ENCODE measurements around the gene PDE4D.
A peak's percentile ranks its signal among the peaks of the same experiment; 100 is the strongest.

The PDE4D gene

GRCh38 chr5:59257488-59258400 is 635.8 kb downstream of the PDE4D start:
- Mint-ChIP-seq H3K36me3 (no peaks in the 10 kb centered on the region), H3K9me3 (no peaks in the 10 kb centered on the region), H3K4me1 (no peaks in the 10 kb centered on the region), H3K27me3 (peaks cover 12% of the 10 kb centered on the region), H3K4me3 (no peak overlapping the region), H3K27ac (no peak overlapping the region)

GRCh38 chr5:59256331-59256730 is 637.2 kb downstream of the PDE4D start:
- Mint-ChIP-seq H3K9me3 (no peaks in the 10 kb centered on the region), H3K27ac (no peak overlapping the region), H3K4me1 (no peaks in the 10 kb centered on the region), H3K4me3 (no peak overlapping the region), H3K36me3 (no peaks in the 10 kb centered on the region), H3K27me3 (peaks cover 15% of the 10 kb centered on the region)

GRCh38 chr5:59254055-59254687 is 639.4 kb downstream of the PDE4D start:
- Mint-ChIP-seq H3K27me3 (peaks cover 17% of the 10 kb centered on the region), H3K36me3 (no peaks in the 10 kb centered on the region), H3K4me3 (no peak overlapping the region), H3K27ac (no peak overlapping the region), H3K9me3 (no peaks in the 10 kb centered on the region), H3K4me1 (no peaks in the 10 kb centered on the region)

- no peaks in the 10 kb centered on the region for H3K36me3 Mint-ChIP-seq
- no peaks in the 10 kb centered on the region for H3K4me1 Mint-ChIP-seq
- H3K9me3 Mint-ChIP-seq = no peaks in the 10 kb centered on the region
- H3K4me3 Mint-ChIP-seq = no peak overlapping the region
- H3K27ac Mint-ChIP-seq = no peak overlapping the region
- H3K27me3 Mint-ChIP-seq = peaks cover 18% of the 10 kb centered on the region
Measured at GRCh38 chr5:59253625-59254024, 639.9 kb downstream of the PDE4D start.

GRCh38 chr5:59251627-59252026 is 641.9 kb downstream of the PDE4D start:
- Mint-ChIP-seq H3K27ac (no peak overlapping the region), H3K27me3 (peaks cover 24% of the 10 kb centered on the region), H3K4me3 (no peak overlapping the region), H3K4me1 (no peaks in the 10 kb centered on the region), H3K36me3 (no peaks in the 10 kb centered on the region), H3K9me3 (no peaks in the 10 kb centered on the region)

GRCh38 chr5:59249726-59250125 is 643.8 kb downstream of the PDE4D start:
- H3K9me3 Mint-ChIP-seq = no peaks in the 10 kb centered on the region
- no peak overlapping the region for H3K27ac Mint-ChIP-seq
- H3K4me1 Mint-ChIP-seq = no peaks in the 10 kb centered on the region
- peaks cover 24% of the 10 kb centered on the region for H3K27me3 Mint-ChIP-seq
- no peaks in the 10 kb centered on the region for H3K36me3 Mint-ChIP-seq
- no peak overlapping the region for H3K4me3 Mint-ChIP-seq

- Mint-ChIP-seq H3K36me3 (no peaks in the 10 kb centered on the region), H3K4me3 (no peak overlapping the region), H3K4me1 (no peaks in the 10 kb centered on the region), H3K27me3 (peaks cover 23% of the 10 kb centered on the region), H3K9me3 (no peaks in the 10 kb centered on the region), H3K27ac (no peak overlapping the region)
Measured at GRCh38 chr5:59249160-59249559, 644.4 kb downstream of the PDE4D start.

- H3K27me3 Mint-ChIP-seq = peaks cover 15% of the 10 kb centered on the region
- no peaks in the 10 kb centered on the region for H3K9me3 Mint-ChIP-seq
- no peak overlapping the region for H3K4me3 Mint-ChIP-seq
- no peak overlapping the region for H3K27ac Mint-ChIP-seq
- no peaks in the 10 kb centered on the region for H3K4me1 Mint-ChIP-seq
- no peaks in the 10 kb centered on the region for H3K36me3 Mint-ChIP-seq
Measured at GRCh38 chr5:59246882-59247281, 646.6 kb downstream of the PDE4D start.

- Mint-ChIP-seq H3K9me3 (no peaks in the 10 kb centered on the region), H3K4me1 (no peaks in the 10 kb centered on the region), H3K4me3 (no peak overlapping the region), H3K27ac (no peak overlapping the region), H3K27me3 (peaks cover 12% of the 10 kb centered on the region), H3K36me3 (no peaks in the 10 kb centered on the region)
Measured at GRCh38 chr5:59246145-59246869, 647.2 kb downstream of the PDE4D start.

- peaks cover 7% of the 10 kb centered on the region for H3K27me3 Mint-ChIP-seq
- H3K27ac Mint-ChIP-seq = no peak overlapping the region
- H3K36me3 Mint-ChIP-seq = no peaks in the 10 kb centered on the region
- no peaks in the 10 kb centered on the region for H3K9me3 Mint-ChIP-seq
- no peak overlapping the region for H3K4me3 Mint-ChIP-seq
- no peaks in the 10 kb centered on the region for H3K4me1 Mint-ChIP-seq
Measured at GRCh38 chr5:59245198-59245597, 648.3 kb downstream of the PDE4D start.

- peaks cover 4% of the 10 kb centered on the region for H3K27me3 Mint-ChIP-seq
- no peak overlapping the region for H3K4me3 Mint-ChIP-seq
- no peaks in the 10 kb centered on the region for H3K36me3 Mint-ChIP-seq
Measured at GRCh38 chr5:59241552-59241951, 652.0 kb downstream of the PDE4D start.

GRCh38 chr5:59241119-59241518 is 652.4 kb downstream of the PDE4D start:
- Mint-ChIP-seq H3K9me3 (no peaks in the 10 kb centered on the region), H3K27me3 (peaks cover 5% of the 10 kb centered on the region), H3K36me3 (no peaks in the 10 kb centered on the region), H3K4me1 (peaks cover 19% of the 10 kb centered on the region), H3K27ac (no peak overlapping the region), H3K4me3 (no peak overlapping the region)

More at GRCh38 chr5:59241552-59241951, 652.0 kb downstream of the PDE4D start:
- Mint-ChIP-seq H3K27ac (no peak overlapping the region), H3K9me3 (no peaks in the 10 kb centered on the region), H3K4me1 (peaks cover 19% of the 10 kb centered on the region)

GRCh38 chr5:59238126-59238902 is 655.2 kb downstream of the PDE4D start:
- Mint-ChIP-seq H3K4me3 (peak overlapping the region; percentile 27), H3K27ac (no peak overlapping the region)

GRCh38 chr5:59236986-59237385 is 656.5 kb downstream of the PDE4D start:
- no peak overlapping the region for H3K27ac Mint-ChIP-seq
- H3K27me3 Mint-ChIP-seq = peaks cover 7% of the 10 kb centered on the region
- H3K36me3 Mint-ChIP-seq = no peaks in the 10 kb centered on the region
- H3K4me3 Mint-ChIP-seq = no peak overlapping the region
- H3K9me3 Mint-ChIP-seq = no peaks in the 10 kb centered on the region
- peaks cover 19% of the 10 kb centered on the region for H3K4me1 Mint-ChIP-seq

More at GRCh38 chr5:59238126-59238902, 655.2 kb downstream of the PDE4D start:
- Mint-ChIP-seq H3K9me3 (no peaks in the 10 kb centered on the region), H3K4me1 (peaks cover 19% of the 10 kb centered on the region), H3K36me3 (no peaks in the 10 kb centered on the region), H3K27me3 (peaks cover 7% of the 10 kb centered on the region)

GRCh38 chr5:59236448-59236847 is 657.1 kb downstream of the PDE4D start:
- H3K27ac Mint-ChIP-seq = no peak overlapping the region
- no peak overlapping the region for H3K4me3 Mint-ChIP-seq
- H3K9me3 Mint-ChIP-seq = no peaks in the 10 kb centered on the region
- H3K27me3 Mint-ChIP-seq = peaks cover 8% of the 10 kb centered on the region
- peaks cover 19% of the 10 kb centered on the region for H3K4me1 Mint-ChIP-seq
- no peaks in the 10 kb centered on the region for H3K36me3 Mint-ChIP-seq

All from activated naive CD4-positive, alpha-beta T cell treated with anti-CD3 and anti-CD28 coated beads, Interleukin-2, amount 50 U/mL, for 24 hours (primary cell).